GM19395 (cell line): ENCODE results near the gene PWWP2B.

ENCODE experiments used
- ATAC-seq: cut with Tn5 transposase; IDR thresholded peaks from one replicate; pipeline ENCODE4 v1.9.1; 2021; ENCODE audit warnings: mild to moderate bottlenecking, moderate library complexity; ENCODE audit not compliant: unreplicated experiment

Gene PWWP2B

DNA sequence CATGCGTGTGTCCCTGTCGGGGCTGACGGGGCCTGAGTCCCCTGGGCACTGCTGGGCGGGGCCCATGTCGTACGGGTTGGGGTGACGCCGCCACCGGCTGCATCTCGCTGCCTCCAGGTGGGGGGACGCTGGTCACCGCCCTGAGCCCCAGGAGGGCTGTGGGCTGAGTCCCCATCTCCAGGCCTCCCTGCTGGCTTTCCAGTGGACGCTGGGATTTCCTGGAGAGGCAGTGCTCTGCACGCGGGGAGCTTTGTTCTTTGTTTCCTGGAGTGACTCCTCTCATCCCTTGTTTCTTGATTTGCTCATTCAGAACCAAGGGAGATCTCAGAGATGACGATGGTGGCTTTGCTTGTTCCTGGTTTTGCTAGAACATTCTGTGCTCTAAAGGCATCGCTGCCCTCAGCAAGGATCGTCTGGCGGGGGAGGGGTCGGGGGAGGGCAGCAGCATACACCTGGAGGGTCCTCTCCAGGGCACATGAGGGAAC, 21.0 kb downstream of the PWWP2B start:
- no peak for ATAC-seq

DNA sequence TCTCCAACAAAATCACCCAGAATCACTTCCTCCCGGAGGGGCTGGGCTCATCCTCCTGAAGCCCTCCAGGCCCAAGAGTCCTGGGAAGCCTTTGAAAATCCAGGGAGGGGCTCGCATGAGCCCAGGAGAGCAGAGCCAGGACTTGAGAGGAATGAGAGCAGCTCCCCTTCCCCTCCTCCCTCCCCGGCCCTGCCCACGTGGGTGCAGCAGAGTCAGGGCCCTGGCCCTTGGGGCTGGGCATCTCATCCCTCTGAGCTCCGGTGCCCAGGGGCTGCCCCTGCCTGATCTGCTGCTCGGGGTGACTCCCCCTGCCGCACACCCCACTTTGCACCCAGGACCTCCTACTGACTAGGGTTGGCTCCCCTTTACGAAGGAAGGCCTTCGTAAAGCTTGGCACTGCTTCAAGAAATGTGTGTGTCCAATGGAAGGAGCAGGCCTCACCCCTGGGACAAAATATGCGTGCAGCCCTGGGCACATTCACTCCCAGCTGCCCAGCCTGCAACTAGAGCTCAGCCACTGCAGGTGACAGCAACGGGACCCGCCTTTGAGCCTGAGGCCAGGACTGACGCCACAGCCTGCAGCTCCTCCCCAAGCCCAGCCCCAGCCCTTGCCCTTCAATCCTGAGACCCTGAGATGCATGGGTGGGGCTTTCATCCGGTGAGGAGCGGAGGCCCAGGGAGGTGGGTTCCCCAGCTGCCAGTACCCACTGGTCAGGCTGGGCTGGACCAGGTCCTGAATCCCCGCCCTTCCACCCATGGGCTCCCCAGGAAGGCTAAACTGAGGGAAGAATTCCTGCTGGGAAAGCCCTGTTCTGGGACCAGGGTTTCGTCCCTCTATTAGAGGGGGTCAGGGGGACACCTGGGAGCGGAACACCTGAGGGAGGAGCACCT, 21.8 kb downstream of the PWWP2B start:
- ATAC-seq: no peak

DNA sequence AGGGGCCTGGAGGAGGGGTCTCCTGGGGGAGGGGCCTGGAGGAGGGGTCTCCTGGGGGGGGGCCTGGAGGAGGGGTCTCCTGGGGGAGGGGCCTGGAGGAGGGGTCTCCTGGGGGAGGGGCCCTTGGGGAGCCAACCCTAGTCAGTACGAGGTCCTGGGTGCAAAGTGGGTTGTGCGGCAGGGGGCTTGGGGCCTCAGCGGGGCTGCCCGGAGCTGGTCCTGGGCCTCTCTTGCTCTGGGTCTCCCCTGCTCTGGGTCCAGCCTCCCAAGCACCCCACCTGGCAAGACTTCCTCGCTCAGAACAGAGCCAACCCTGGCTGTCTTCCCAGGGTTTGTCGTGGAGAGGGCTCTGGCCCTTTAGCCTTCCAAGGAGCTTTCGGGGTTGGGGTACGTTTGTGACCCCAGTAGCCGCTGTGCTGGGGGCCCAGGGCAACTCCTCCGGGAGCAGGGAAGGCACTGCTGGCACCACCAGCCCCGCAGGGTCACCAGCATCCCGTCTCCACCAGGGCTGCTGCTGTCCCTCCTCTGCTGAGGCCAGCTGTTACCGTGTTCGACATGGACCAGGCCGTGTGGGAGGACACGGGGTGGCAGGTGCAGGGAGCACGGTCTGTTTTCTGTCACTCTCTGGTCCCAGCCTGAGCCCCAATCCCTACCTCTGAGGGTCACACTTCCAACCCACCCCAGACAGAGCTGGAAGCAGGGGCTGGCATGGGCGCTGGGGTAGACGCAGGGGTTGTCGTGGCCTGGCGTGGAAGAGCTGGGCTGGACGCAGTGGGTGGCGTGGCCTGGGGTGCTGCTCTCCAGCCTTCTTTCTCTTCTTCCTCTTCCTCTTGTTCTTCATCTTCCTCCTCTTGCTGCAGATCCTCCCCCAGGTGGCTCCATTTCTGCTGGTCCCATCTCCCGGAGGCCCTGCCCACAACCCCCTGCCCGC, 22.8 kb downstream of the PWWP2B start:
- no peak for ATAC-seq

DNA sequence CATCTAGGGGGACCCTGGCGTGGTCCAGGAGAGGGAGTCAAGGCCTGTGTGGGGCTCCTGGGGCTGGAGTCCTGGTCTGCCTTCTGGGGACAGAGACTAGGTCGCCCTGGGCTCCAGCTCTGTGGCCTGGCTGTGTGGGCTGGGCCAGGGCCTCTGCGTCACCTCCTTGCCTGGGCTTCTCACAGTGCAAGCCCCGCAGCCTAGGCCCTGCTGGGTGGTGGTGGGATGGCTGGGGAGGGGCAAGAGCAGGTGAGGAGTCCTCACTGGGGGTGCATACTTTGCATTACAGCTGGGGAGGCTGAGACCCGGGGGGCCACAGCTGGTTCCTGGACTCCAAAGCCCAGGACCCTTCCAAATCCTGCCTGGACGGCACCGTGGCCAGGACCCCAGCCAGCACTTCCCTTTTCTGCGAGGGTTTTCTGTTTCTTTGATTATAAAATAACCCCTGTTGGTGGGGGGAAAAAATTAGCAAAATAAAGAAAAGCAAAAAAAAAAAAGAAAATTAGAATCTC, 23.5 kb downstream of the PWWP2B start:
- ATAC-seq: no peak

DNA sequence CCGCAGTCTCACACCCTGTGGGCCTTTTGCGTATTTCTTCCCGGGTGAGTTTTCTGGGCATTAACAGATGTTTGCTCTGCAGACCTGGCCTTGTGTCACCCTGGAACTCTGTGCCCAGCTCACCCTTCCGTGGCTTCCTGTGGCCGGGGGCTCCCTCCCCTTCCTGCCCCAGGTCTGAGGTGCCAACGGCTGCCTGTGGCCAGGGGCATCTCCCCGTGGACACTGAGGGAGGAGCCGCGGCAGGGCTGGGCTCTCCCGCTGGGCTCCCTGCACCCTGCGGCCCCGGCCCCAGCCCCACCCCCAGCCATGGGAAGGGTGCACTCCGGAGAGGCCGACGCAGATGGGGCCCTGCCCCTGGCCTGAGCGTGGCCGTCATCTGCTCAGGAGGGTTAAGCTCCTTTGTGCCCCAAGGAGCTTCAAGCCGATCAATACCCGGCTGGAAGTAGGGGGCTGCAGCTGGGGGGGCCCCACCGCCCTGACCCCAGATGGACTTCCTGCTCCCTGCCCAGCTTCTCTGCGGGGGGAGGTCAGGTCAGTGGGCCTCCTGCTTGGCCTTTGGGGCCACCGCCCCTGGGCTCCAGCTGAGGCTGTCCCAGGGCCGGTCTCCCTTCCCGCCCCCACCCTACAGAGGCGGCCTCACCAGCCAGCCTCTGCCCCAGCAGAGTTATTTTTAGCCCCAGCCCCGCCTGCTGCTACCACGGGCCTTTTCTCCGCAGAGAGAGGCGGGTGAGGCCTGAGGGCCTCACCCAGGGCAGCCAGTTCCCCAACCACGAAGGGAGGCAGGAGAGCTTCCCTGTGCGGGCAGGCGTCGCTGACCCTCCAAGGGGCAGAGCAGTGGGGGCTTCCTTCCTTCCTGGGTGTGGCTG, 24.2 kb downstream of the PWWP2B start:
- peak; percentile 59 for ATAC-seq

DNA sequence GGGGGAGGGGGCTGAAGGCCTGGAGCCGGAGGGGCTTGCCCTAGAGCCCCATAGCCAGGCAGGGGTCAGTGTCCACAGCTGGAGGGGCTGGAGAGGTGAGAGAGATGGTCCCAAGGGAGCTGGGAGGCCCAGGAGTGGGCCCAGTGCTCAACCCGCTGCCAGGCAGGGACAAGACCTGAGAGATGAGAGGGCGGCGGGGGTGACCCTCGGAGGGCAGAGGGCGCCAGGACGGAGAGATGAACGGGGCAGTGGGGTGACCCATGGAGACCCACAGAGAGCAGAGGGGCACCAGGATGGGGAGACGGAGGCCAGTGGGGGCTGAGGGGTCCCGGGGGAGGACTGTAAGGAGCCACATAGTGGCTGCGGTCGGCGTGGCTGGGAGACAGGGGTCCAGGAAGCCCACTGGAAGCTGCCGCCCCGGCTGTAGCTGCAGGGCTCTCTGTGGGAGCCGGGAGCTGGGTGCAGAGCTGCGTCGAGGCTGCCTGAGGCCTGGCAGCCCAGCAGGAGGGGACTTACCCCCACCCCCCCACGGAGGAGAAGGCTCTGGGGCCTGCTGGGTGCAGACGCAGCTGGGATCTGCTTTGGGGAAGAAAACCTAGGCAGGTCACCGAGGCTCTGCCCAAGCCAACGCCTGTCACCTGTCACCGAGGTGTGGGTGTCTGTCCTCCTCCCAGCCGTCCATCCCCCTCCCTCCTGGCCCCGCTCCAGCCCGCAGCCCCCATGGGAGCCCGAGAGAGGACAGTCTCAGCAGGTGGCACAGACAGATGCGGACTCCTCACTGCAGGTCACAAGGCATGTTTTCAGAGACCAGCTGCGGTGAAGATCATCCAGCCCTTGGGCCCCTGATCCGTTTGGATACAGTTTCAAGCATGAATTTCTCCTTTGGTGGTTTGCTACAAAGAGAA, 25.1 kb downstream of the PWWP2B start:
- ATAC-seq: peak; percentile 49

DNA sequence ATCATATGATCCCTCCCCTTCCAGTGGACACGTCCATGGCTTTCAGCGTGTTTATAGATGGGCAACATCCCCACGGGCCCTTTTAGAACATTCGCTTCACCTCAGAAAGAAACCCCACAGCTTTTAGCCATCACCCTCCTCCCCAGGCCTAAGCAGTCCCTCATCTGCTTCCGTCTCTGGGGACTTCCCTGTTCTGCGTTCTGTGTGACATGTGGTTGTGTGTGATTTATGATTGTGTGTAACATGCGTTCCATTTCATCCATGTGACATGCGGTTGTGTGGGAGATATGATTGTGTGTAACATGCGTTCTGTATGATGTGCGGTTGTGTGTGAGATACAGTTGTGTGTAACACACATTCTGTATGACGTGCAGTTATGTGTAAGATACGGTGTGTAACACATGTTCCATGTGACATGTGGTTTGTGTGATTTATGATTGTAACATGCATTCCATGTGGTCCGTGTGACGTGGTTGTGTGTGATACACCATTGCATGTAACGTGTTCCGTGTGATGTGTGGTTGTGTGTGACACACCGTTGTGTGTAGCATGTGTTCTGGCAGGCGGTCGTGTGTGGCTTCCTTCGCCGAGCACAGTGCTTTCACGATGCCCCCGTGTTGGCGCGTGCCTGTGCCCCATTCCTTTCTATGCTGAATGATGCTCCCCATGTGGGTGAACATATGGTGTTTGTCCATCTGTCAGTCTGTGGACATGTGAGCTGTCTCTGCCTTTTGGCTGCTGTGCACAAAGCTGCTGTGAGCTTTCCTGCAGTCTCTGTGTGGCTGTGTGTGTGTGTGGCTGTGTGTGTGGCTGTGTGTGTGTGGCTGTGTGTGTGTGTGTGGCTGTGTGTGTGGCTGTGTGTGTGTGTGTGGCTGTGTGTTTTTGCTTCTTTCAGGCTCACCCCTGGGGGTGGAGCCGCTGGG, 26.2 kb downstream of the PWWP2B start:
- ATAC-seq: no peak

DNA sequence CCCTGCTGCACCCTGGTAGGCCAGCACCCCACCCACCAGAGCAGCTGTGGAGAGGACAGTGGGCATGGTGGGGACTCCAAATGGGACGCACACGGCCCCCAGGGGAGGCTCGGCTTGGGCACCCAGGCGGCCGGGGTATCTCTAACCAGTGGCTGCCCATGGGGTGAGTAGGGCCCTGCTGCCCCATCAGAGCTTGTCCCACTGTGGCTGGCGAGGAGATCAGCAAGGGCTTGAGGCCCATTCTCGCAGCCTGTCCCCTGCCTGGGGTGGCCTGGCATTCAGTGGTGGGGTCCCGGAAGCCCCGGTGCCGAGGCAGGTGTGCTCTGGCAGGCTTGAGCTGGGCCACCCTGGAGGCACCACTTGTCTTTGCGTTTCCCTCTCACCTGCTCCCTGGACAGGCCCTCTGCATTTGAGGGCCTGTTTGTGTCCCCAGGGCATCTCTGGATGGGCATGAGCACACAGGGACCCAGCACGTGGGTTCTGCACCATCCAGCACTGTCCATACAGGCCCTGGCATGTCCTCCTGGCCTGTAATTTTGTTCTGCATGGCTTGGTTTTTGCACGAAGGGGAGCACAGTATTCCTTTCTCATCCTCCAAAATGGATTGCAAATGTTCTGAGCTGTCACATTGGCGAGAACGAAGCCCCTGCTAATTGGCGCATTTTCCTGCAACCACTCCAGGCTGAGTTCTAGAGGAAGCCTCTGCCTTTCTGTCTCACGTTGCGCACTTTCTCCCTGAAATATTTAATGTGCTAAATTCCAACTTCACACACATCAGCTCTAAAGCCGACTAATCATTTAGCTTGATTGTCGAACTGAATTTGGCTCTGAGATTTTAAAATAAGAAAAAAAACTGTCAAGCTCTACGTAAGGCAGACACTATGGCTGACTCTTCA, 27.2 kb downstream of the PWWP2B start:
- ATAC-seq: no peak

DNA sequence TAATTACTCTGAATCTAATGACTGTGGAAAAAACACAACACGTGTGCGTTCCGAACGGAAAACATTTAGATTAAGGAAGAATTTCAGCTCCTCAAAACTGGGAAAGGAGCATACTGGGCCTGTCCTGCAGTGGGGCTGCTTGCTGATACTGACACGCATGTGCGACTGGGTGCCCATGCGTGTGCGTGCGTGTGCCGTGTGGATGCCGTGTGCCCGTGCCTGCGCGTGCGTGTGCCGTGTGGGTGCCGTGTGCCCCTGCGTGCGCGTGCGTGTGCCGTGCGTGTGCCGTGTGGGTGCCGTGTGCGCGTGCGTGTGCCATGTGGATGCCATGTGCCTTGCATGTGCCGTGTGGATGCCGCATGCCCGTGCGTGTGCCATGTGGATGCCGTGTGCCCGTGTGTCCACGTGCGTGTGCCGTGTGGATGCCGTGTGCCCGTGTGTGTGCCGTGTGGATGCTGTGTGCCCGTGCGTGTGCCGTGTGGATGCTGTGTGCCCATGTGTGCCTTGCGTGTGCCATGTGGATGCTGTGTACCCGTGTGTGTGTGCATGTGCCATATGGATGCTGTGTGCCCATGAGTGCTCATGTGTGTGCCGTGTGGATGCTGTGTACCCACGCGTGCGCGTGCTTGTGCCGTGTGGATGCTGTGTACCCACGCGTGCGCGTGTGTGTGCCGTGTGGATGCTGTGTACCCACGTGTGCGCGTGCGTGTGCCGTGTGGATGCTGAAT, 28.2 kb downstream of the PWWP2B start:
- ATAC-seq: no peak

DNA sequence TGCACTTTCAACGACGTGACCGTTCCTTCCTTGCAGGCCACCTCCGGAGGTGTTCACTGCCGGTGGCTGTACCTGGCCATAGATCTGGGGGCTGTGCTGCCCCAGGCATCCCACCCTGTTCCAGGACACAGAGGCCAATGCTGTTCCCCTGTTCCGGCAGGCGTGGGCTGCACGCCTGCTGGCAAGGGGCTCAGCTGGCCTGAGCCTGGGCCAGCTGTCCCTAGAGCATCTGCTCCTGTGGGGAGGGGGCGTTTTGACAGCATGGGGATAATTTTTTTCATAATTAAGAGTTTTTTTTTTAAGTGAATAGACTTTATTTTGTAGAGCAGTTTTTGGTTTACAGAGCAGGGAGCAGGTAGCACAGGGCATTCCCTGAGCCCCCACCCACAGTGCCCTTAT, 28.8 kb downstream of the PWWP2B start:
- ATAC-seq: no peak

DNA sequence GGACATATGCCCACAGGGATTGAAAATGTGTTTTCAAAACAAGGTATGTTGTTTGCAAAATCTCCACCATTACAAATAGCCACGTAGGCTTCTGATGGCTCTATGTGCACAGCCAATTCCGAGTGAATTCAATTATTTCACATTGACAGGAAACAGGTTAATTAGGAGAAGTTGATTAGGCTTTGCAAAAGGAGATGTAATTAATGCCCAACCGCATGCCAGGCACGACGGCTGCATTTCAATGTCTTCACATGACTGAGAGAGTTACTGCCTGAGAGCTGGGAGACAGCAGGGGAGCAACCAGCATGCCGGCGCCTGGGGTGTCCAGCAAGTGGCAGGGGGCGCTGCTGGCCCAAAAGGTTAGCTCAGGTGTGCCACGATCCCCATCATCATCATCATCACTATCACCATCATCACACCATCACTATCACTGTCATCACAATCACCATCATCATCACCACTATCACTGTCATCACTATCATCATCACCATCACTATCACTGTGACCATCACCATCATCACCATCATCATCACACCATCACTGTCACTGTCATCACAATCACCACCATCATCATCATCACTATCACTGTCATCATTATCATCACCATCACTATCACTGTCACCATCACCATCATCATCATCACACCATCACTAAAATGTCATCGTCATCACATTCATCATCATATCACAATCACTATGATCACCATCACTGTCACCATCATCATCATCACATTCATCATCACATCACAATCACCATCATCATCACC, 30.2 kb downstream of the PWWP2B start:
- no peak for ATAC-seq

DNA sequence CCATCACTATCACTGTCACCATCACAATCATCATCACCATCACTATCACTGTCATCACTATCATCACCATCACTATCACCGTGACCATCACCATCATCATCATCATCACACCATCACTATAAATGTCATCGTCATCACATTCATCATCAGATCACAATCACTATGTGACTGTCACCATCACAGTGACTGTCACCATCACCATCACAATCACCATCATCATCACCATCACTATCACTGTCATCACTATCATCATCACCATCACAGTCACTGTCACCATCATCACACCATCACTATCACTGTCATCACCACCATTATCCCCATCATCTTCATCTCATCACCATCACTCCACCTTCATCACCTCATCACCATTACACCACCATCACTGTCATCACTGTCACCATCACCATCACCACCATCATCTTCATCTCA, 31.0 kb downstream of the PWWP2B start:
- ATAC-seq: no peak

DNA sequence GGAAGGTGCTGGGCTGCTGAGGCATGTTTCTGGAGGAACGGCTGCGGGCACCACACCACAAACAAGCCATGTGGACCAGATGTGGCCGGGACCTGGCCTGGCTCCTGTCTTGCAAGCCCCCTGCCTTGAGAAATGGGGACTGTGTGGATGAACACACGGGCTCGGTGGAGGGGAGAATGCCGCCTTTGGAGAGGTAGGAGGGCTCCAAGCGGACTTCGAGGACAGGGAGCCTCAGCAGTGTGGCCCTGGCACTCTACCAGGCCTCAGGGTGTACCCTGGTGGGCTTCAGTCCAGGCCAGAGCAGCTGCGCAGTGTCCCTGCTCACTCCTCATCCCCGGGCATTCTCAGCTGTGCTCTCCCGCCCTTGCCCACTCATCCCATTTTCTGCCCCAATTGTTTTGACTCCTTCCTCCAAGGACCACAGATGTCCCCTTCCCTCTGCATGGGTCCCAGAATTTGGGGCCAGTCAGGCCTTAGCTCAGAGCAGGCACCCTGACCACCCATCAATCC, 31.5 kb downstream of the PWWP2B start:
- no peak for ATAC-seq

DNA sequence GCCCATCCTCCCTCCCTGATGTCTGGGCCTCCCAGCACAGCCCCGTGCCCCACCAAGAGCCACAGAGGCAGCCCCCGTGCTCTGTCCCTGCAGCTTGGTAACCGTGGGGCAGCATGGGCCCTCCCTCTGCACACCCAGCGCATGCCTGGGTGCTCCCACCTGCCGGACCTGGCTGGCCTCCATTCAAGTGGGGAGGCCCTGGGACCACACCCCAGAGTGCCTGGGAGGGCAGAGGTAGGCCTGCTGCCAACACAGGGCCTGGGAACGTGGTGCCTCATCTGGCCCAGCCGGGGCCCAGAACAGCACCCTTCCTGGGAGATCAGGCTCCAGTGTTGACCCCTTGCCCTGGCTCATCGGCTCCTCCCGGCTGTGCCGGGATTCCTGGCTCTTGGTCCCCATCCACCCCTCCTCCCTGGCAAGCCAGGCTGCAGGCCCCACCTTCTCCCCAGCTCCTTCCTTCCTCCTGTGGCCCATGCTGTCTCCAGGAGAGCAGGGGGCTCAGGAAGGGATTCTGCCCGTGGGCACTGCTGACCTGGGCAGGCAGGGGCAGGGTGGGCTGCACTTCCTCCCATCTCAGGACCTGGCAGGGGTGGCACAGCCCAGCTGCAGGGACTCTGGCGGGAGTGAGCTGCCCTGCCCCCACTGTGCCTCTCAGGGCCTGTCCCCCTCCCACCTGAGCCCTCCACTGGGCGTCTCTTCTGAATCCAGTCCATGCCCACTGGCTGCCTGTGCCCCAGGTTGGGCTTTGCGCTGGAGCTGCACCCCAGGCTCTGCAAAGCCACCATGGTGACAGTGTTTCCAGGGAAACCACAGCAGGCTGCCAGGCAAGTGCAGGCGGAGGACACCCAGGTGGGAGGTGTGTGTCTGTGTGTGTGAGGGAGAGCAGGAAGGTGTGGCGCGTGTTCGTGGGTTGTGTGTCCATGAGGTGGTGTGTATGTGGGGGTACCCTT, 32.6 kb downstream of the PWWP2B start:
- no peak for ATAC-seq
